Hematopoietic multipotent progenitor cell treated with erythropoietin and hydrocortisone succinate and interleukin-3 and kit ligand, for 6 days (in vitro differentiated cells): ENCODE measurements around the gene POLRMT.

Experiments
- DNase-seq: peaks from one replicate; pipeline ENCODE4 v3.0.0-alpha.2; 2015

POLRMT gene

DNA sequence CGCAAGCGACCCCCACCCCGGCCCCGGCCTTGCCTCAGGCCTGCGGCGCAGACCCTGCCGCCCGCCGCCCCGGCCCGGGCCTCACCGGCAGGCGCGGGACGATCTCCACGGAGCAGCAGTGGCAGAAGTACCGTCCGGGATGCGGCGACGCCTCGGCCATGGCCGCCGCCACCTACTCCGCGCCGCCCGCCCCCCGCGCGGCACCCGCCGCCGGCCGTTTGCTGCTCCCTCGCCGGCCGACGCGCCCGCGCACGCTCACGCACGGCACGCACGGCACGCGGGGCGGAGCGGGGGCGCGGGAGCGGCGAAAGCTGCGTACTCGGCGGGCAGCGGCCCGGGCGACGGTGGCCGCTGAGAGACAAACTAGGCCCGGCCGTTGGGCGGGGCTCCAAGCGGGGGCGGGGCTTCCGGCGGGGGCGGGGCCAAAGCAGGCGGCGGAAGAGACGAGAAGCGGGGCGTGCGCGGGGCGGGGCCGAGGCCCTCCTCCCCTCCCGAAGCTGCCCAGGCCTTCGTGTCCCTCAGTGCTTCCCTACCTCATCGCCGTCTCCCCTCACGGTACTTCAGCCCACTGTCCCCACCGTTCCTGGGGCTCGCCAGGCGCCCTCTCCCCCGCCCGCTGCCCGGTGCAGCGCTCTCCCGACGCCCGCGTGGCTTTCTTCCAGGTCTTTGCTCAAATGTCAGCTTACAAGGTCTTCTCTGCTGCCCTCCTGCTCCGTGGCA is 29.8 kb upstream of the POLRMT start, which contains the start of gene RNF126:
RNF126 (minus strand) TSS at position 253 of the 720 bp plus-strand sequence; CDS start at position 160, 93 bp downstream.
- DNase-seq, result peak; percentile 91

DNA sequence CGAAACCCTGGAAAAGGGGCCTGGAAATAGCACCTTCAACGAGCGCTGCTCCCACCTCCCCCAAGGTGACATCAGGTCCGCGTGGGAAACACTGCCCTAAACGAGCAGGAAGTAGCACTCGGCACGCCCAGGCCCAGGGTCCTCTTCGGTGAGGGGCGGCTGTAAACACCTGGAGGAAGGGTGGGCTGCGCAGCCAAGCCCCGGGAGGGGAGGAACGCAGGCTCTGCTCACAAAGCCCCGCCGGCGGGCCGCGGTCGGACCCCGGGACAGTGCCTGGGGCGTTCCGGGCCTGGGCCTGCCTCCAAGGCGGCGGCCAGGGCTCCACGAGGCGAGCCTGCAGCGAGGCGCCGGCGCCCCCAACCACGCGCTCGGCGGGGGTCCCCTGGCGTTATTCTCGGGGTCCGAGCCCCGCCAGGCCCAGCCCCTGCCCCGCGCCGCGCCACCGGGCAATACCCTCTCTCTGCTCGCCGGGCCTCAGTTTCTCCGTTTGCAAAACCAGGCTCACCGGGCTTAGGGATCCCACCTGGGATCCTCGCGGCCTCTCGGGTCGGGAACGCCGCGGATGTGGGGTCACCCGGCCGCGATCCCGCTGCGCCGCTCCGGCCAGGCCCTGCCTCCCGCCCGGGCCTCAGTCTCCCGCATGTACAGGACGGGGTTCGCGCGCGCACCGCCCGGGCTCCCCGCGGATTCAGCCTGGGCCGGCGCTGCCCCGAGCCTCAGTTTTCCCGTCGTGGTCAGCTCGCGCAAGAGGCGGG is 29.0 kb upstream of the POLRMT start:
- peak; percentile 83 for DNase-seq

DNA sequence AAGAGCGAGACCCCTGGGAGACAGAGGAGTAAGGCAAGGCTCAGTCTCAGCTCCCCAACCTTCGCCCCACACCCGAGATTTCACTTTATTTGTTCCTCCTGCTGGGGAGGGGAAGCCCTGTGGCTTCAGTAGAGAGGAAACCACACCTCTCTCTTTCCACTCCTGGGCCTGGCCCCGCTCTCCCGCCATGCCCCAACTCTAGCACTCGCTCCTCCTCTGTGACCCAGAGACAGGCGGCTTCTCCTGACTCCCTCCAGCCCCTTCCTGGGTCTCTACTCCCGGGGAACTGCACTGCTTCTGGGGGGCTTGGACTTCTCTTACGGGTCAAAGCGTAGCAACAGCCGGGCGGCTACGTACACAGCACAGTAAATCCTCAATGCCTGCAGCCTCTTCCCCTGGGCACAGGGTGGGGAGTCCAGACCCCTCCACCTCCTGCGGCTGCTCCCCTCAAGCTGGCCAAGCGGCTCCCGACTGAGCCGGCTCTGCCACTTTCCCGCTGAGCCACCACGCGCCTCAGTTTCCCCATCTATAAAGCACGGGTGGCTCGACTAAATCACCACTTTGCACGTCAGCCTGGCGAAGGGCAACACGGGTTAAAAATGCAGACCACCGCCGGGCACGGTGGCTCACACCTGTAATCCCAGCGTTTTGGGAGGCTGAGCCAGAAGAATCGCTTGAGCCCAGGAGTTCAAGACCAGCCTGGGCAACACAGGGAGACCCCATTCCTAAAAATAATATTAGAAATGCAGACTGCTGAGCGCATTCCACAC is 28.3 kb upstream of the POLRMT start:
- peak; percentile 84 for DNase-seq

DNA sequence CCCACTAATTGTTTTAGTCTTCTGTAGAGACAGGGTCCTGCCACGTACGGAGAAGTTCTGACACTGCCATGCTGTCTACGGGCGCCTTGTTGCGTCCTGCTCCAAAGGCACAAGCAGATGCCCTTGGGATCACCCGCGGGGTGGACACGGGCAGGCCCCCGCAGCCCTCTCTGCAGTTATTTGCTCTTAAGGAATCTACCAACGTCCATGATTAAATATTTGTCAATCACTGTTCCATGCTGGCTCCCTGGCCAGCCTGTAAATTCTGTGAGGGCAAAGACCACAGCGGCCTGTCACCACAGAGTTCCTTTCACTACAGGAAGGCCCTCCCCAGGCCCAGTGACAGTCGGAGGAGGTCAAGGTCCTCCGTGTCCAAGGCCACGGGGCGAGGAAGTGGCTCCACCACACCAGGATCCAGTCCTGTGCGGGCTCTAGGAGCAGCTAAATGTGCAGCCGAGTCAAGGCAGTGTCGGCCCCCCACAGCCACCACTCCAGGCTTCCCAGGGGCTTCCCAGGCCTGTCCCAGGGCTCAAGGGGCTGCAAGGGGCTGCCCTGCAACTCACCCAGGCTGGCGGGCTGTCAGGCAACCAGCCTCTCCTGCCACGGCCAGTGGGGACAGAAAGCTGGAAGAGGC is 27.6 kb upstream of the POLRMT start:
- no peak for DNase-seq

DNA sequence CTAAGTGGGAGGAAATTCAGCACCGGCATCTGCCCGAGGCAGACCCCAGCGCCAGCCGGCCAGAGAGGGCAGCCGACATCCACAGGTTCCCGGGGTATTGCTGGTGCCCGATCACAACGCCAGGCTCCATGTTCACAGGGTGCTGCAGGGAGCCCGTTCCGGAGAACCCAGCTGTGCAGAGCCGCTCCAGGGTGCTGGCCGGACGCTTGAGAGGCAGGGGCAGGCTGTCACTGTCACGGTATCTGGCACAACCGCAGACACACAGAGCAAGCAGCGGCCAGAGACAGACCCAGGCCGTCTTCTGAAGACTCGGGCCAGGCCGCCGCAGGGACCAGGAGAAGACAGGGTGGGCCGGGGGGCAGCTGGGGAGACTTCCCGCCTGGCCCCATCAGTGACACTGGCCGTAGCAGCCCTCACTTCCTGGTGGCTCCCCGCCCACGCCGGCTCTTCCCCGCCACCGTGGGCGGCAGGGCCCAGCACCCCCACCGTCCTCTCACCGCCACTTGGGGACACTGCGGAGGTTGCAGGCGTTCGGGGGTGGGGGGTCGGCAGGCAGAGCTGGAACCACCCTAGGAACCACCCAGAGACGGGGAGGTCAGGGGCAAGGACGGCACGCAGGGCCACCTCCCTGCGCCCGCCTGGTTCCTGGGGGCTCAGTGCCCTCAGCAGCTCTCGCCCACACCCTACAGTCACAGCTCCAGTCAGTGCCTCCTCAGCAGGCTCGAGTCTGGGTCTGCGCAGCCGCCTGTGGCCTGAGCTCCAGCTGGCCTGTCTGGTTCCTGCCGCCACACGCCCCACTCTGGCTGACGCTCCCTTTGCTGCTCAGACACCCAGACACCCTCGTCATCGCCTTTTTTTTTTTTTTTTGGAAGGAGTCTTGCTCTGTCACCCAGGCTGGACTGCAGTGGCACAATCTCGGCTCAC is 25.8 kb upstream of the POLRMT start:
- DNase-seq, result no peak

DNA sequence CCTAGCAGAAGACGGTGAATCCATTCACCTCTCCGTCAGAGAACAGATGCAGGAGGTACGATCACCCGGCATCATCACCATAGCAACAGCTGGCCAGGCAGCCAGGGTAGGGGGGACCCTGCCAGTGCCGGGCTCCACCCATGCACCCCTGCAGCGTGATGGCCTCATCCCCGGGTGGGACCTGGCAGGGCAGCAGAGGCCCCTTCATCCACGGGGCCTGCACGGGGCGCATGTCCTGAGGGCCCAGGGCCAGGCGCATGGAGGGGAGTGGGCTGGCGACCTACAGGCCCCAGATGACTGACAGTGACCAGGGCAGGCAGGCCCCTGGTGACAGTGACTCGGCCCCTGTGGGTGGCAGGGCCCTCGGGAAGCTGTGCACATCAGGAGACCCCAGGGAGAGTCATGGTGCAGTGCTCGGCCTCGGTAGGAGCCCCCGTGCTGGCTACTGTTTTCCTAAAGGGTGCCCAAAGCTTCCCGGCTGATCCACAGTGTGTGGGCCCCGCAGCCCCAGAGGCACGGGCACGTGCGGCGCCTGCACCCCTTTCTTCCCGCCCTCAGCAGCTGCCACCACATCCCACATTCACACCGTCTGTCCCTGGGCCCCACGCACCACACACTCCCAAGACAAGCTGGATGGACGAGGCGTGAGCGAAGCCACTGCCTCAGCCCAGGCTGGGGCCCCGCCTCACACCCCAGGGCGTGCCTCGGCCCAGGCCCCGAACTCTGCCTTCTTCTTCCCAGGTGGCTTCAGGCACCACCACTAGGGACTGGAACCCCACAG is 24.9 kb upstream of the POLRMT start:
- no peak for DNase-seq

DNA sequence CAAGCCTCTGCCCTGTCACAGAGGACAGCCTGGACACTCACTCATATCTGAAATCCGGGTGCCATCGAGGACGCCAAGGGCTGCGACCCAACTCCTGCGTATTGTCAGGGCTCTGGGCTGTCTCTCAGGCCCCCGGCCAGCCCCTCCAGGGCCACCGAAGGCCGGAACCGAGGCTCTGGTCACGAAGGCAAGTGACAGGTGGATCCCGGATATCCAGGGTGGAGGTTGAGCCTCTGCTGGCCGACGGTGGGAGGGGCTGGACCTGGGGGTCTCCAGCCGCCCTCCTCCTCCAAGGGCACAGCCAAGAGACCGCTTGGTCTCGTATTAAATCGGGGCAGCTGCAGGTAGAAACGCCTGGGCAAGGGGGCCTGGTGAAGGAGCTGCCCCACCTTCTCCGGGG is 24.3 kb upstream of the POLRMT start:
- DNase-seq, result no peak

DNA sequence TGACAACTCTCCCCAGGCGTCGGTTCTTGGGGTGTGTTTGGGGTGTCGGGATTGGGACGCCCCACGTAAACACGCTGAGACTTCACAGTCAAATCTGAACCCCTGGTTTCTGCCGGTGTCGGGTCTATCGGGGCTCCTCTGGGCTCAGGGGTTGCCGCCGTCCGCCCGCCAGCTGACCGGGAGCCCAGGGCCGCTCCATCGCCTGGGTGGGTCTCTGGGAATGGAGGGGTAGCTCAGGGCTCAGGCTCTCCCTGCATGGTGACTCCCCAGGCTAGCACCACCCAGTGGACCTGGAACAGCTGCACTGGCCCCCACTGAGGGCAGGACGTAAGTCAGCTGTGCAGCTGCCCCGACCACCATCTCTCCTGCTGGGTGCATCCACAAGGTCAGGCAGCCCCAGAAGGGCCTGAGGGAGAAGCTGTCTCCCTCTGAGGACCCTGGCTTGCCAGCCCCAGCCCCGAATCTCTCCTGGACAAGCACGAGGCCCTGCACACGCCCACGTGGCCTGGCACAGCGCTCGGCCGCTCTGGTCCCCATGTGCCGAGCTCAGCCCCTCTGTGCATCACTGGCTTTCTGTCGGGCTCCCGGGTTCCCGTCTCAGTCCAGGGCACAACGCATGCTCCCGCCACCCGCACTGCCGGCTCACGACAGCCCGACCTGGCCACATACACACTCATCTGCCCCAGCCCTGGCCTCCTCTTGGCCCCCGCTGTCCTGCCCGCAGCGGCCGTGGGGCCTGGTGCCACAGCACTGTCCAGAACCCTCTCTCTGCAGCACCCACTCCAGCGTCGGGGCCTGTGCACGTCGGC is 23.6 kb upstream of the POLRMT start:
- DNase-seq, result no peak

DNA sequence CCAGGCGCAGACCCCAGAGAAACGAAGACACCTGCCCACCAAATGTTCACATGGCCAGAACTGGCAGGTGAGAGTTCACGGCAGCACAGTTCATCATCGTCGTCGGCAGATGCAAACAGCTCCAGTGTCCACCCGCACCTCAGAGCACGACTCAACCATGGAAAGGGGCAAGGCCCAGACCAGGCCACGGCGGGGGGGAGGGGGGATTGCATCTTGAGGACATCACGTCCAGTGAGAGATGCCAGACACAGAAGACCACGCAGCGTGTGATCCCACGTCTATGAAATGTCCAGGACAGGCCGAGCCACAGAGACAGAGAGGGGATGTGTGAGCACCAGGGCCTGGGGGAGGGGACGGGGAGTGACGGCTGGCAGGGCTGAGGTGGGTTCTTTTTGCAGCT is 22.4 kb upstream of the POLRMT start:
- DNase-seq, result no peak

DNA sequence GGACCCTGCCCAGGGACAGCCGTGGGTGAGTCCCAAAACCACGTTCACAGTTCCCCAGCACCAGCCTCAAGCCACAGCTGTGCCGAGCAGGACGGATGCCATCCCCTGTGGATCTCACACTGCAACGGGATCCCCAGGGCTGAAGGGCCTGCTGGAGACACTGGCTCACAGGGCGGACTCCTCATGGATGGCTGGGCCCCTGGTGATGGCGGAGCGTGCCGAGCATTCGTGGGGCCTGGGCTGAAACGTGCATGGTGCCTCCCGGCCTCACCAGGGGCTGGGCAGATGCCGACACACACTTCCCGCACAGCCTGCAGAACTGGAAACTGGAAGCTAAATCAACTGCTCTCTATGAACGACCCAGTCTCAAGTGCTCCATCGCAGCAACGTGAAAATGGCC is 20.1 kb upstream of the POLRMT start:
- DNase-seq, result no peak

DNA sequence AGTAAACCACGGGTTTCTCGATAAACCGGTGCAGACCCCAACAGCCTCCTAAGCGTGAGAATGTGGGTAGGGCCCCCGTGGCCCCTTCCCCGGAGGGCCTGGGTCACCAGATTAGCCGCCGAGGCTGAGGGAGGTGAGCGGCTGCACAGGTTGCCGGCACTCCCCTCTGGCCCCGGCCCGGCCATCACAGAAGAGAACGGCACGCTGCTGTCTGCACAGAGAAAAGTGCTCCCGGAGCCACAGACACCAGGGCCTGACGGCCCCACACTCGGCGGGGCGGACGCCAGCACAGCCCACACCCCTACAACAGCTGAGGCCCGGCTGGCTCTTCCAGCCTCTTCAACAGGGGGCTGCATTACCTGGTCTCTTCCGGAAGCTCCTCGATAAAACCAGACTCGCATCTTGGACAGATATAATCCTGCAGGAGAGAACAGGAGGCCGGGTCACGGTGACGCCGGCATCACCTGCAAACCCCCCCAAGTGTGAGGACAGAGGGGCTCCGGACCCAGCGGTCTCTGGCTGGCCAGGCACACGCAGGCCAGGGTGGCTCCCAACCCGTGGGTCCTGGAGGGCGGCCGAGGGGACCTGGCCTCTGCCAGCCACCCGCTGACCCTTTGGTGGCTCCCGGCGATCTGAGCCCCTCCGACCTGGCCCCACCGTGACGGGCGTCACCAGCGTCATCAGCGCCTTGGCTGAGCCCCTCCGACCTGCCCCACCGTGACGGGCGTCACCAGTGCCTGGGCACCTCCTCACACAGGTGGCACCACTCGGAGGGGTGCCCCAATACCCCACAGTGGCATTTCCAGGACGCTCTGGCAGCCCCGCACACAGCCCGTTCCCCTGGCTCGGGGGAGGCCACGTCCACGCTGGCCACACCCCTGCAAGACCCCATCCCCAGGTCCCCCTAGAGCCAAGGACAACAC is 19.4 kb upstream of the POLRMT start:
- DNase-seq, result no peak

DNA sequence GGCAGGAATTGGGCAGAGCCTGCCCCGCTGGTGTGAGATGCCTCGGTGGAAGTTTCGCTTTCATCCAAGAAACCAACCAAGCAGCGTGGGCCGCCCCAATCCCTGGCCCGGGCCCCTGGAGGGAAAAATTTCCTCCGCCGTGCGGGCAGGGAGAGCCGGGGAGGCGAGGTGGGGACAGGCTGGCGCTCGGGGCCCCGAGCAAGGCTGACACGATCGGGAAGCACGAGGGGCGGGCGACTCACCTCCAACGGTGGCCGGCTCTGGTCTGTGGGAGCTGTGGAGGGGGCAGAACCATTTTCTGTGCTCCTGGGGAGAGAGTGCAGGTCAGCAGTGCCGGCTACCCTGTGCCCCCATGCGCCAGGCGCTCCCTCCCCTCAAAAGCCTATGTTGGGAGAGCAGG is 18.7 kb upstream of the POLRMT start:
- DNase-seq, result no peak

DNA sequence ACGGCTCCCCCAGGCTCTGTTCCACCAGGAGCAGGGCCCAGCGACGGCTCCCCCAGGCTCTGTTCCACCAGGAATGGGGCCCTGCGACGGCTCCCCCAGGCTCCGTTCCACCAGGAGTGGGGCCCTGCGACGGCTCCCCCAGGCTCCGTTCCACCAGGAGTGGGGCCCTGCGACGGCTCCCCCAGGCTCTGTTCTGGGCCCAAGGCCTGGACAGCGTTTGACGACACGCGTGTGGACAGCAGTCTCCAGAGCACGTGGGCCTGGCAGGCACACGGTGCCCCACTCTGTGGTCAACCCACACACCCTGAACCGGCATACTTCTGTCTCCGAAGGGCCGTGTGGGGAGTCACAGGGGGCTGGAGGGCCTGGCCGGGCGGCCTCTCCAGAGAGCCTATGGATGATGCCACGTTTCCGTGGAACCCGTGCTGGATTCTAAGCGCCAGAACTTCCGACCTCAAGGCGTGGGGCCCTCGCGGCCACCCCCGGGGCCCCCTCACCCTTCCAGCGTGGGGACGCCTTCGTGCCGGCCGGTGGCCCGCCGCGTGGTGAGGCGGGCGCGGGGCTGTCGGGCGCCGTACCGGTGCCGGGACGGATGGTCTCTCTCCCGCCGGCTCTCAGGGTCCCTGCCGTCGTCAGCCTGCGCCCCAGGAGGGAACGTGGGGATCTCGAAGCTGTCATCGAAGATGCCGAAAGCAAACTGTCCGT is 17.9 kb upstream of the POLRMT start:
- DNase-seq, result no peak

DNA sequence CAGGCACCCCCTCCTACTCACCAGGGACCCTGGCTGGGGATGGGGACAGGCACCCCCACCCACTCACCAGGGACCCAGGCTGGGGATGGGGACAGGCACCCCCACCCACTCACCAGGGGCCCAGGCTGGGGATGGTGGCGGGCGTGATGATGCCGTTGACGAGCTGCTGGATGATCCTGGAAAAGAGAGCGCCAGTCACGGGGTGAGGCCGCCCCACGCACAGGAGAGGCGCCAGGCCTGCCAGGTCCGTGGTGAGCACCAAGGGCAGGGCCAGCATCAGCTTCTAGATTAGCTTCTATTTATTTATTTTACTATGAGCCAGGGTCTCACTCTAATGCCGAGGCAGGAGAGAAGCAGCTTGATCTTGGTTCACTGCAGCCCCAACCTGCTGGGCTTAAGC is 16.8 kb upstream of the POLRMT start:
- DNase-seq, result no peak

DNA sequence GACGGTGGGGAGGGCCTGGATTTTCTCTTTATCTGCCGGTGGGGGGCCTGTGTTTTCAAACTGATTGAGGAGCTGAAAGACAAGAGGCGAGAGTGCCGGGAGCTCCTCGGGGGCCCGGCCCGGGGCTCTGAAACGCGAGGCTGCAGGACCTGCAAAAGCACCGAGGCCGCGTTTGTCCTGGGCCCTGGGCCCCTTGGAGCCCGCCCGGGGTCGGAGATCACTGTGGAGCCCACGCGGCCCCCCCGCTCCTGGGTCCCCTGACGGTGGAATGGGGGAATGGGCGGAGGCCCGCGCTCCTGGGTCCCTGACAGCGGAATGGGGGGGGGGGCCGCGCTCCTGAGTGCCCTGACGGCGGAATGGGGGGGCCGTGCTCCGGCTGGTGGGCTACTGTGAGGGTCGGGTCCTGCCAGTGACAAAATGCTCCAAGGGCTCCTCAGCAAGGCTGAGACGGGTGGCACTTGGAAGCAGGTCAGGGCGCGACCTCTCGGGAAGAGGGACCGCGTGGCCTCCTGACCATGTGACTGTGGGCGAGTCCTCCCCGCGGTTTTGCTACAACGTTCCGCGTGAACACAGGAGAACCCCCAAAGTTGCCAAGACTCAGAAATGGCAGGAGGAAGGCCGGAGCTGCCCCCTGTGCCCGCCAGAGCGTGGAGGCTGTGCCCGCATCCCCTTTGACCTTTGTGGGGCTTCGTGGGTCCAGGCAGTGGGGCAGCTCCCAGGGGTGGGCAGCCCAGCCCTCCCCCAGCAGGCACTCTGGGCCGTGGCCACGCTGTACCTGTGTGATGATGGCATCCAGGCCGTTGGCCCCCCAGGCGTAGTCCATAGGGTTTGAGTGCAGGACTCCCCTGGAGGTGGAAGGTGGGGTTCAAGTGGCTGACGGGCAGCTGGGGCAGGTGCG is 15.8 kb upstream of the POLRMT start:
- no peak for DNase-seq

DNA sequence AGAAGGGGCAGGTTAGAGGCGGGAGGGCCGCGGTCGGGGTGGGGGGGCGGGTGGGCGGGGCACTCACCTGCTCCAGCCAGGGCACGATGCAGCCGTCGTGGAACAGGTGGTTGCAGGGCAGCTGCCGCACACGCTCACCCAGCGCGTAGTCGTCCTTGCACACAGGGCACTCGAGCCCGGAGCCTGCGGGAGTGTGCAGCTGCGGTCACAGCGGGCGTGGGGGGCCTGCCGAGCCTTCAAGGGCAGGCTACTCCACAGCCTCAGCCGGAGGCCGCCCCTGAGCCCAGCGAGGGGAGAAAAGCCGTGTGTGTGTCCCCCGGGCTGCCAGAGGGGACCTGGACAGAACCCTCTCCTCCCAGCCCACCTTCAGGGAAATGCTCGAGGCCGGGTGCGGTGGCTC is 15.0 kb upstream of the POLRMT start:
- DNase-seq, result no peak

DNA sequence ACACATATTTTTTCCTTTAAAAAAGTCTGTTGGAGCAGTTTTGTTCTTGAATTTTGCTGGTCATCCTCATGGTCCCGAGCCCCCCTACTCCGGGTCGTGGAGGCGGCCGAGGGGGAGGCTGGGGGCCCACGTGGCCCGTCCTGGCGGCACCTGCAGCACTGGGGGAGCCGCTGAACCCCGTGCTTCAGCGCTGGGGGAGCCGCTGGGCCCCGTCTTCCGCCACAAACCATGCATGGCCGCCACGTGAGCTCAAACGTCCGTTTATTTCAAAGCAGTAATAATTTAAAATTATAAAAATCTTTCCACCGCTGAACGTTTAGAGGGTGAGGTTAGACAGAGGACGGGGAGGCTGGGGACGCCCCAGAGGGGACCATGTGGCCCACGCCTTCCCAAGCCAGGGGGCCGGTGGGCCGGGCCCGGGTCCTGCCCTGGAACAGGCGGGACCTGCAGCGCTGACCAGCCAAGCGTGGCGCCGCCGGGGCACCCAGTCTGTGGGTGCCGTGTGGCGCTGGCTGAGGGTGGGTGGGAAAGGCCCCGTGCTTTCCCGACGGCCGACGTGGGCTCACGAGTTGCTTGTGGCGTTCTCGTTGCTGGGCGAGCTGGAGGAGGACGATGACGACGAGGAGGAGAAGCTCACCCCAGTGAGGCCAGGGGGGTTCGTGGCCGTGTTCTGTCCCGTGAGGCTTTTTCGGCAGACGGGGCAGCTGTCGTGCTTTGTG is 14.4 kb upstream of the POLRMT start:
- DNase-seq, result no peak
